HG03064 (cell line): Measurements from ENCODE around the gene ACRBP.

Source experiments
- ATAC-seq: cut with Tn5 transposase; IDR thresholded peaks from one replicate; pipeline ENCODE4 v1.9.1; 2021; ENCODE audit warnings: low read depth; ENCODE audit not compliant: unreplicated experiment

Gene ACRBP

DNA sequence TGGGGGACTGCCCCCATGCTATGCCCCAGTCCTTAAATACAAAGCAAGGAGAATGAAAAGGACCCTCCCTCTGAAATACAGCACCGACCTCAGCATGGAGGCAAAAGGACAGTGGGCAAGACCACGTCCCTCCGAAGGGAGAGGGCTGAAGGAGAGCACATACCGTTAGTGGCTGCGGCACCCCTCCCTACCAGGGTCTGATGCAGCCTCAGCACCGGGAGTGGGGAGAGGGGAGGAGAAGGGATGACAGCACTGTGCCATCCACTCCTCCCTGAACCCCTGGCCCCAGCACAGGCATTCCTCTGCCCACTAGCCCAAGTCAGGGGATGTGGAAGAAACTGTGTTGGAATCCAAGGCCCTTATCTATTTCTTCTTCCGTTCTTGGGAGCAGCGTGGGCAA lies 3.6 kb upstream of the ACRBP start:
- ATAC-seq = no peak

DNA sequence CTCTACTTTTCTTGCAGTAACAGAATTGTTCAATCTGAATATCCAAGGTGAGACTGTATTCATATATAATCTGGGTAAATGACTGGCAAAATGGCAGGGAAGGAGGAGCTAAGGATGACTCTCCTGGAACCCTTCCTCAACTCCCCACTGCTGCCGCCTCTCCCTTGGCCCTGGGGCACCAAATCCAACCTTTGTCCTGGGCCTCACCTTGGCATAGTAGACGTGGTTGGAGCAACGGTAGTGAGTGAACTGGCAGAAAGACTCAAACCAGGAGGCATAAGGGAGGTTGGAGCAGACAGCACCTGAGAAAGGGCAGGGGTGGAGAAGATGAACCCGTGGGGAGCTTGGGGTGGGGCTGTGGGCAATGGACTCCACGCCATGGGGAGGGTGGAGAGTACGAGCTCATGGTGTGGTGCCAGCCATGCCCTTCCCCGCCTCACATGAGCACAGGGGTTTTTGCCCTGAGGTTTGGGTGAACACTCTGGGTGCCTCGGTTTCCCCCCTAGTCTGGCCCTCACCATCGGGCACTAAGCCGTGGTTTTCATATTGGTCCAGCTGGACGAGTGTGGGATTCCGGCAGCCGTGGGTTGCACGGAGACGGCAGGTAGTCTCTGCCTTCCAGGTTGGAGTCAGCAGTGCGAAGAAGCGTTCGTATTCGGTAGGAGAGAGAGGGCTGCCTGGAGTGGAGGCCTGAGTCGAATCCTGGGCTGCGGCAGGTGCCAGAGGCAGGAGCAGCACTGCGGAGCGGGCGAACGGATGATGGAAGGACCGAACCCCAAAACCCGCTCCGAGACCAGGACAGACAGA lies 753 bp downstream of the ACRBP start:
- ATAC-seq = no peak

DNA sequence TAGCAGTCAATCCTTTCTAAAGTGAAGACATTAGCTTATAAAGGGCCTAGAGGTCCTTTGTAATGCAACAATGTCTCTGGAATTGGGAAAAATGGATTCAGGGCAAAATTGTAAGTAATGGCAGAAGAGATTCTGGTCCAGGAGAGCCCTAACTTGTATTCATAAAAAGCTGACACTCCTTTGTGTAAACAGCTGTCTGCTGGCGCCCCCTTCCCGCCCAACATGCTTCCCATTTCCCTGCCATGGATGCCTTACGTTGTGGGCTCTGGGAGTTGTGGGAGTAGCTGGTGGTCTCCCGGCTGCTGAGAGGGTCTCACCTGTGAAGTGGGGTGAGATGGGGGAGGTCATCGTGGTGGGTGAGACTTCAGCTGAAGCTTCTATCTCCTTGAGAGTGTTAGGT lies 2.3 kb downstream of the ACRBP start:
- no peak for ATAC-seq

DNA sequence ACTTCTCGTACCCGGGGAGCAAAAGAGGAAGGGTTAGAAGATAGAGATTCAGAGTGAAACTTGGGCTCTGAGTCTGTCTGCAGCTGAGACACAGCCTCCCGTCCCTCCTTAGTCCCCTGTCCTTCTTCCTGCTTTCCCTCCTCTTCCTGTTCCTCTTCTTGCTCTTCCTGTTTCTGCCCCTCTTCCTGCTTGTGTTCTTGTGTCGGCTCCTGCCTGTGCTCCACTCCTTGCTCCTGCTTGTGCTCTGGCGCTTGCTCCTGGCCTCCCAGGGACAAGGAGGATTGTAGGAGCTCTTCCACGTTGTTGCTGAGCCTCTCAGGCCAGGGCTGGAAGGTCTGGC lies 3.0 kb downstream of the ACRBP start:
- ATAC-seq = no peak

DNA sequence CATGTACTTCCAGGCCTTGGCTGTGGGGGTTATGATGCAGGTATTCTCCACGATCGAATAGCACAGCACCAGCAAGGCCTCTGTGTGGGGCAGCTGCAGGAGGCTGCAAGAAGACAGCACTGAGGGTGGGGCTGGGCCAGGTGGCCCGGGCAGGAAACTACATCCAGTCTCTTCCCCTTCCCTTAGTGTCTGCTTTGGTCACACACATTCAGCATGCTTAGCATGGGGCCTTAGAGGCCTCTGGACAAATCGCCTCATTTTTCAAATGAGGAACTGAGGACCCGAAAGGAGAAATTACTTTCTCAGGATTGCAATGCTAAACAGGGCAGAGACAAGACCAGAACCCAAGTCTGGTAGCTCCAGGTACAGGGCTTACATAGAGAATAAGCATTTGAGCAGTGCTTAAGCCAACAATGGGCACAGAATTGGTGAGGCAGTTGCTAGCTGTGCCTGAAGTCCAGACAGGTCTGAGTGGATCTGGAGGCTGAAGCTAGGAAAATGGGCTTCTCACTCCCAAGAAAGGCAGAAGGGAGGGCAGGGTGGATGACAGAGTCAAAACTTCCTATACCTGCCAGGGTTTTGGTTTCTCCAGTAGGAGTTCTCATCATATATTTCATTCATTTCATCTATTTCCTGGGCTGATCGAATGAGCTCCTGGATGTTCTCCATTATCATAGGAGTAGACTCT lies 3.5 kb downstream of the ACRBP start:
- ATAC-seq = no peak

DNA sequence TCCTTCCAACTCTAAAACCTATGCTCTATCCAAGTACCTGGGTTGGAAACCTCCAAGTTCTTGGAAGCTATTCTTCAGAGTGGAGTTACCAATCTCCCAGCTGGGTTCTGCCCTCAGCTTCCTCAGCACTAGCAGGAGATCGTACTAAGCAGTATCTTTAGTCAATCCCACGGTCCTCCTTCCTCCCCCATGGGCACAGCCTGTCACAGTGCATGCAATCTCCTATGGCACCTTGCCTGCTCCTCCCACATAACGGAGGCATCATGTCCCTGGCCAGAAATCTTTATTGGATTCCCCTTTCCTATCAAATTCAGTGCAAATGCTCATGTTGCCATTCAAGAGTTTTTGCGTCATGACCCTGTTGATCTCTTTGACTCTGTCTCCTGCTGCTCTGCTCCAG lies 6.1 kb downstream of the ACRBP start:
- ATAC-seq = no peak

DNA sequence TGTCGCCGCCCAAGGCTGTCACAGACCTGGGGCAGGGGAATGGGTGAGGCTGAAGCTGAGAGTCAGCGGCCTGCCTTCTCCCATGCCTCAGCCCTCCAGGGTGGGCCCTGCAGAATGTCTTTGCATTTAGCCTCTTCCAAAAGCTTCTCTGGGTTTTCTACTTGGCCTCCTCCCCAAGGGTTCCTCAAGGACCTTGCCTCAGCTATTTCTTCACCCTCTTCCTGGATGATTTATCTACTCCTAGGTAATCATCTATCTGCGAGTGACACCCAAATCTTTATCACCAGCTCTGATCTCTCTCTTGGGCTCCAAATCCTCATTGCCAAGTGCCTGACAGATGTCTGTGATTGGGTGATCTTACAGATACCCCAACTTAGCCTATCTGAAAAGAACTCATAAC lies 6.7 kb downstream of the ACRBP start:
- no peak for ATAC-seq

DNA sequence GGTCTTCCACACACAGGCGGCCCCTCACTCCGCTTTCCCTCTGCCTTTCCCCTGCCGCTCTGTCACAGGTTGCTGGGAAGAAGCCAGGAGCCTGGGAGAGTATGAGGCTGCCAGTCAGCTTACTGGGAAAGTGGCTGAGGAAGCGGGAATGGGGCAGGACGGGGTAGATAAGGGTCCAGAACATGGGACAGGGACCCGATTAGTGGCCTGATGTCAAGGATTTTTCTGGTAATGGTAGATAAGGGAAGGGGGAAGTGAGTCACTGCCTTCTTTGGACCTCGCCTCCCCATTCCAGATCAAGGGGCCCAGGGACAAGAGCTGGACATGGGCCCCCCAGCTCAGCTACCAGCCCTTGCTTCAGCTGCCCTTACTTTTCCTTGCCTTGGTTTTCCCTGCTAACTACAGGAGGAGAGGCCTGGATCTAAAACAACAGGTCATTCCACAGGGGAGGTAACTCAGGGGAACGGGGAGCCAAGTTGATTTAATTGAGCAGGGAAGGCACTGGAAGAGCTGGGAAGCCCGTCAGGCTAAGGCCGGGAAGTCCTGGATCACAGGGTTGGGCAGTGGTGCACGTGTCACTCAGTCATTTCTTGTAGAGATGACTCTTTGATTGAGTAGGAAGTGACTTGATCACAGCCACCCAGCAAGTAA lies 8.0 kb downstream of the ACRBP start:
- ATAC-seq = no peak

DNA sequence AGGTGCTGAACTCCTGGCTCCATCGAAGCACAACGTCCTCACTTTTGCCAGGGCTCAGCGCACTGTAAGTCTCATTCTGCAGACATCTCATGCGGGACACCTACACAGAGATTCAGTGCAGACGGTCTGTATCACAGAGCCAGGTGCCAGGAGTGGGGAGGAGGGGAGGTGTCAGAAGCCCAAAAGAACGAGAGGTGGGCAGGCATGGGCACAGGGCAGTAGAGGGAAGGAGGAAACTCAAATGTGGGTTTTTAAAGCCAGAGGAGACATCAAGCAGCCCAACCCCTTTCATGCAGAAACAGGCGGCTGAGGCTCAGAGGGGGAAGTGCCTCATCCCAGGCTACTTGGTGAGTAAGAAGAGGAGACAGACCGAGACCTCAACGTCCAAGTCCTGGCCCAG lies 8.9 kb downstream of the ACRBP start:
- ATAC-seq = no peak

DNA sequence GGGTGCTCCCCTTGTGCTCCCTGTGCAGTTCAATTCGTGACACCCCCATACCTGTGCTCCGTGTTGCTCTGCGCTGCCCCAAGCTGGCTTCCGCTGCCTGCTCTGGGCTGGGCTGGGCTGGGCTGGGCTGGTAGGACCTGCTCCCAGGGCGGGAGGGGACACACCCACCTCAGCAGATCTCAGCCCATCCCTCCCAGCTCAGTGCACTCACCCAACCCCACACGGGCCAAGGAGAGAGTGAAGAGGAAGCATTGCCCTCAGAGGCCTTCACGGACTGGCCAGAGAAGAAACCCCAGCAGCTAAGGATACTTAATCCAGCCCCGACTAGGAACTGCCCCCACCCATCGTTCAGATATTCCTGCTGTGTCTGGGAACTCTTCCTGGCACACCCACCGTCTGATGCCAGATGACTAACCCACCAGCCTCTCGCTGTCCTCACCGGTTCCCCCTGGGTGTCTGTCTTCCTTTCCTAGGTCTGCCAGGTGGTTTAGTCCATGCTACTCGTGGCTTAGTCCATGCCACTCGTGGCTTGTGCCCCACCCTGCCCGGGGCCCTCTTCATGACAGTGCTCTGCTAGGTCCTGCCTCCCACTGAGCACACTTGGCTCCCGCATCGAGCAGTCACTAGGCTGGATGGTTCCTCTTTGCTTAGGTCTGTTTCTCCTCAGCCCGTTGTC lies 11.2 kb downstream of the ACRBP start, which contains the start of gene LPAR5:
TSS of gene LPAR5 (minus strand) at position 104 of the 676 bp plus-strand sequence. CDS start 14,711 bp downstream, outside the sequence.
- no peak for ATAC-seq

DNA sequence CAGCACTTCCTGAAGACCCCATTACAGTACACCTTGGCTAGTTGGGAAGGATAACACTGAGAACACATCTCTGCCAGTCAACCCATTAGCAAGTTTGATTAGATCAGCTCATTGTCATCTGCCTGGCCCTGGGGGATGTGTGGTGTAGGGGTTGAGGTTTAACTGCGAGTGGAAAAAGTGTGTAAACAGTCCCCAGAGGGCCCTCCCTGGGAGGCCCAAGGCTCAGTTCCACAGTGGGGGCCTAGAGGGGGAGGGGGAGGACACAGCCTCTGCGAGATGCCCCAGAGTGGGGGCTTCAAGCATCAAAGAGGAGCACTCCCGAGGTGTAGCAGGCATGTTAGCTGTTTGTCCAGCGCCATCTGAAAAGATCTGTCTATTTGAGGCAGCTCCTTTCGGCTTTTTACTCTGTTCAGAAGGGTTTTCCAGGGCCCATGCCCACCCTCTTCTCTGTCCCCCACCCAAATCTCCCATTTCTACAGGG lies 11.8 kb downstream of the ACRBP start:
- ATAC-seq = no peak

DNA sequence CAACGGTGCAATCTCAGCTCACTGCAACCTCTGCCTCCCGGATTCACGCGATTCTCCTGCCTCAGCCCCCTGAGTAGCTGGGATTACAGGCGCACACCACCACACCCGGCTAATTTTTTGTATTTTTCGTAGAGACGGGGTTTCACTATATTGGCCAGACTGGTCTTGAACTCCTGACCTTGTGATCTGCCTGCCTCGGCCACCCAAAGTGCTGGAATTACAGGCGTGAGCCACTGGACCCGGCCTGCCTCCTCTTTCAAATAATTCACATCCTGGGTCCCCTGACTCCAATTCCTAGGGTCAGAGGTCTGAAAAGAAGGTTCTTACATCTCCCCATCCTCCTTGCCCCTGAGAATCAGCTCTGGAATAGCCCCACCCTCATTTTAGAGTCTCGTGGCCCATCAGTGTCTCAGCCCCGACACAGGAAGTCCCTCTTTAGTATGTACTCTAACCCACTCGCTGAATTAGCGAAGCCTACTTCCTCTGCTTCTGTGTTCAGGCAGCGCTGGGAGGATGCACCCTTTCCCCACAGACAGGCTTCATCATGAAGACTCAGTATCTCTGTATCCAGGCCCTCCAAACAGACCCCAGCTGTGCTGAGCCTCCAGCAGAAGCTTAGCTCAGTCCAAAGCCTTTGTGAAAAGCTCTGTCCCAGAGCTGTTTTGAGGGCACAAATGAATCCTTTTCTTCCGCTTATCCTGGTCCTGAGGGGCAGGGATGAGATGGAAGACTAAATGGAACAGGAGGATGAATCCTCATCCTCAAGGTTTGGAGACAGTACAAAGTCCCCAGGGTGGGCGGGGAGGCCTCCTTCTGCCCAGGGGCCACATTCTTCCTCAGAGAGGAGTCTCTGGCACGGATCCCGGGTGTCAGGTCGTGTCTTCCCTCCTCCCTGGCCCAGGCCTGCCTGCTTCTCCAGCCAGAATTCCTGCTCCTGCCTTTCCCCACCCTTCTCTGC lies 14.9 kb downstream of the ACRBP start:
- no peak for ATAC-seq

DNA sequence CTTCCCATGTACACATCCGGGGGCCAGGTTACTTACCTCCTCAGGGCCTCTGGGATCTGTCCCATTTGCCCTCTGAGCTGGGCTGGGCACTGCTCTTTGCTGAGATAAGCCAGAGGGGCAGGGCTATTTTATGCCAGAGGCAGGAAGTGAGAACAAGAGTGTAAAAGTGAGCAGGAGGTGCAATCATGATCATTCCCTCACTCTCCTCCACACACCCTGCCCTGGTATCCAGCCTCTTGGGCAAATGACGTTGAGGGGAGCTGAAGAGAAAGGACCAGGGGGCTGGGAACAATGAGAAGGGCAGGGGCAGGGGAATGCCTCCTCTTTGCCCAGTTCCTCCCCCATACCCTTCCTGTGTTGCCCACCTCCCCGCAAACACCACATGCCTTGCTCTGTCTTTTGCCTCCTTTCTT lies 15.7 kb downstream of the ACRBP start:
- no peak for ATAC-seq

DNA sequence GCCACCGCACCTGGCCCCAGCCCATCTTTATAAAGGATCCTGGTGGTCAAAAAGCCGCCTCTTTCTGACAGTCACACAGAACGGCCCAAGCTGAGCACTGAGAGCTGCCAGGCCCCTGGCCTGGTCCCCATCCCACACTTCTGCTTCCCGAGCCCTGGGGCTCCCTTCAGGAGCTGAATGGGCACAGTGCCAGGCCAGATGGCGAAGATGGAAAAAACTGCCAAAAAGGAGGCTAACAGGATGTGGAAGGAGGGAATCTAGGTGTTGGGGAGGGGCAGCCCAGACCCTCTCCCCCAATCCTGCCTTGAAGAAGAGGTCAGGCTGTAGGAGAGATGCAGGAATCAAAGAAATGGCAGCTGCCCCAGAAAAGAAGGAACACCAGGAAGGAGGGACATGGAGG lies 16.5 kb downstream of the ACRBP start:
- ATAC-seq = no peak

DNA sequence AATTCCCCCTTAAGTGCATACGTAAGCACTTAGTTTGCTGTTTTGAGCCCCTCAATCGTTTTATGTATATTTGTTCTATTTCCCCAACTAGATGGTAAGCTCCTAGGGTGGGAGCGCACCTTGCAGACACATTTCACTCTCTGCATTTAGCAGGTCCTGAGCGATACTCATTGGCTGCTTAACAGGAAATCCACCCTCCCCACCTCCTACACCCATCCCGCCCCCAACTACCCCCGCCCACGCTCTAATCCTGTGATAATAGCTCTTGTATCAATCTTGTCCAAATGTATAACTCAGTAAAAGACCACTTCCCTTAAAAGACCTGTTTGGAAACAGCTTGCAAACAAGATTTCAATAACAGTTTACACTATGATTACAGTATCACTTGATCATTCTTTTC lies 19.6 kb downstream of the ACRBP start:
- no peak for ATAC-seq

DNA sequence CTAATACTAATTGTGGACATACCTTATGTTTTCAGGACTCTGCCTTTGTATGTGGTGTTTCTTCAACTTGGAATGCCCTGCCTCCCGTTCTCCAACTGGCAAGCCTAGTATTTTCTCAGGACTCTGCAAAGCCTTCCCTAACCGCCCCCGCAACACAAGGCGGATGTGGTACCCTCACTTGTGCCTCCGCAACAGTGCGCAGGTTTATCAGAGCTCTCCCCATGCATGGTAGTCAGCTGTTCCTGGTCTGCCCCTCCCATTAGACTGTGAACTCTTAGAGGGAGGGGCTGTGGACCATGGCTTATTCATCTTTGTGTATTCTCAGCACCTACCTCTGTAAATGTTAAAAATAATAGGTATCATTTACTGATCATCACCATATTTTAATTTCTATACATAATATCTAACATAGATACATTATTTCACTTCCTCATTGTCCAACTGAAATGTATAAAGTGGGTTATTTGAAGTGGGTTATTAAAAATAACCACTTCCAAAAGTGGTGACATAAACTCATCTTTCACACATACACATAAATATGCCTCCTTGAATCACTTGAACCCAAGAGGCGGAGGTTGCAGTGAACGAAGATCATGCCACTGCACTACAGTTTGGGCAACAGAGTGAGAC lies 20.5 kb downstream of the ACRBP start:
- ATAC-seq = no peak

DNA sequence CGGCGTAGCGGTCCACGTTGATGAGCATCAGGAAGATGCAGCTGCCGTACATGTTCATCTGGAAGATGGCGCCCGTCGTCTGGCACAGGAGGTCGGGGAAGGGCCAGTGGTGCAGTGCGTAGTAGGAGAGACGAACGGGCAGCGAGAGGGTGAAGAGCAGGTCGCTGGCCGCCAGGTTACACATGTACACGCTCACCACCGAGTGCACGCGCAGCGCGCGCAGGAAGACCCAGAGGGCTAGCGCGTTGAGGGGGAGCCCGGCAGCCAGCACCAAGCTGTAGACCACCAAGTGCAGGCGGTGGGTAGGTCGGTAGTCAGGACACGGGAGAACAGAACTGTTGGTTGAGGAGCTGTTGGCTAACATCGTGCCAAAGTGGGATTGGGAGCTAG lies 26.4 kb downstream of the ACRBP start:
- no peak for ATAC-seq

DNA sequence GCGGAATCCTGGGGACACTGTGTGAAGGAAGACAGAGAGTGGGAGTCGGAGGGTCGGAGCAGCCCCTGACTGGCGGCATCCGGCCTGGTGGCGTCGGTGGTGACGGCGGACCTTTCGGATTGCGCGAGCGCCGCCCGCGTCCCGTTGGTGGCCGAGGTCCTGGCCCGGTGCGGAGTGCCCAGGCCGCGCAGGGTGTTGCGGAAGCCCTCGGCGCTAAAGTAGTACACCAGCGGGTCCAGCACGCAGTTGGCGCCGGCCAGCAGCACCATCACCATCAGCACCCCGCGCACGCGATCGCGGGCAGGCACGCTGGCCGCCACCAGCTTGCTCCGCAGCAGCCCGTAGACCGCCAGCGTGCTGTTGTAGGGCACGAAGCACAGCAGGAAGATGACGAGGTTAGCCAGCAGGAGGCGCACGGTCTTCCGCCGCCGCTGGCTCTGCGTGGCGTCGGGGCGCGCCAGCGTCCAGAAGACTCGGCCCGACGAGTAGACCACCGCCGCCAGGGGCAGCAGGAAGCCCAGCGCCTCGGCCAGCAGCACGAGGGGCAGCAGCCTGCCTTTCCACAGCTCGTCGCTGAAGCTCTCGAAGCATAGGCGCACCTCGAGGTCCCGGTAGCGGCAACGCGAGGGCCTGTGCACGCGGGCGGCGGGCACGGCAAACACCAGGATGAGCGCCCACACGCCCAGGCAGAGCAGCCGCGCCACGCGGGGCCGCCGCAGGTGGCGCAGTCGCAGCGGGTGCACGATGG lies 26.9 kb downstream of the ACRBP start:
- ATAC-seq = no peak
